22Rv1 (cell line): Measurements from ENCODE around the gene NCOA1.

Experiments used
- H3K27ac ChIP-seq: fragments of 450-650 bp; 2 replicates; pipeline ENCODE4 v1.5.1; 2017
- CTCF ChIP-seq: fragments of 450-650 bp; IDR thresholded peaks from 2 replicates; pipeline ENCODE4 v1.5.1; 2017; ENCODE audit warnings: mild to moderate bottlenecking
- ZFX ChIP-seq: fragments of 450-650 bp; IDR thresholded peaks from 2 replicates; pipeline ENCODE4 v1.6.1; 2017; ENCODE audit warnings: antibody characterized with exemption, borderline replicate concordance

NCOA1 gene

DNA sequence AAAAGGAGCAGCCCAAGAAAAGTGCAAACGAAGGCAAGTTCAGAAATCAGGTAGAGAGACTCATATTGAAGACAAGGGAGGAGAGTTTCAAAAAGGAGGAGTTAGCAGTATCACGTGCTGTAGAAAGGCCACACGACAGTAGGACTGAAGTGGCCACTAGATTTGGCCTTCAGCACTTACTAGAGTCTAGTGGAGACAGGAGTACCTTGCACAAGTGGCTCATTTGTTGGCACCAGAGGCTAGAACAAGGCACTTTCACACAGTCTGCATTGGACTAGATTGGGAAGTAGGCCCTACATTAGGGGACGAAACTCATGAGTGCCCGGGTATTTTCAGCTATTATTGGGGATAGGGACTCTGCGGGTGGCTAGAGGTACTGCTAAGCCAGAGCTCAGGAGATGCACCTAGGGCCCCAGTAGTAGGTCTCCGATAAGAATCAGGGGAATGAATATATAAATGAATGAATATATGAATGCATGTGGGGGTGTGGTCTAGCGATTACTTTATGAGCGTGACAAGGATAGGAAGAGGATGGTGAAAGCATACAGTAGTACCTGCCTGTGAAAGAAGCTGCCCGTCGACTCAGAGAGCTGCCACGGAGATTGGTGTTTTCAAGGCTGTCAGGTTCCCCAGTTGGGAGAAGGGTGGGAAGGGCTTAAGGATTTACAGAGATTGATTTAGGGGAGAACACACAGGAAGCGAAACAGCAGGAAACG, 1.4 kb upstream of the NCOA1 start:
- no peak overlapping the region for H3K27ac ChIP-seq
- TF ChIP-seq ZFX (no peak), CTCF (no peak)

GRCh38 chr2:24490181-24490689, 819 bp upstream of the NCOA1 start:
- TF ChIP-seq CTCF: no peak
- TF ChIP-seq ZFX: no peak
- H3K27ac ChIP-seq: peak overlapping the region; percentile 77

DNA sequence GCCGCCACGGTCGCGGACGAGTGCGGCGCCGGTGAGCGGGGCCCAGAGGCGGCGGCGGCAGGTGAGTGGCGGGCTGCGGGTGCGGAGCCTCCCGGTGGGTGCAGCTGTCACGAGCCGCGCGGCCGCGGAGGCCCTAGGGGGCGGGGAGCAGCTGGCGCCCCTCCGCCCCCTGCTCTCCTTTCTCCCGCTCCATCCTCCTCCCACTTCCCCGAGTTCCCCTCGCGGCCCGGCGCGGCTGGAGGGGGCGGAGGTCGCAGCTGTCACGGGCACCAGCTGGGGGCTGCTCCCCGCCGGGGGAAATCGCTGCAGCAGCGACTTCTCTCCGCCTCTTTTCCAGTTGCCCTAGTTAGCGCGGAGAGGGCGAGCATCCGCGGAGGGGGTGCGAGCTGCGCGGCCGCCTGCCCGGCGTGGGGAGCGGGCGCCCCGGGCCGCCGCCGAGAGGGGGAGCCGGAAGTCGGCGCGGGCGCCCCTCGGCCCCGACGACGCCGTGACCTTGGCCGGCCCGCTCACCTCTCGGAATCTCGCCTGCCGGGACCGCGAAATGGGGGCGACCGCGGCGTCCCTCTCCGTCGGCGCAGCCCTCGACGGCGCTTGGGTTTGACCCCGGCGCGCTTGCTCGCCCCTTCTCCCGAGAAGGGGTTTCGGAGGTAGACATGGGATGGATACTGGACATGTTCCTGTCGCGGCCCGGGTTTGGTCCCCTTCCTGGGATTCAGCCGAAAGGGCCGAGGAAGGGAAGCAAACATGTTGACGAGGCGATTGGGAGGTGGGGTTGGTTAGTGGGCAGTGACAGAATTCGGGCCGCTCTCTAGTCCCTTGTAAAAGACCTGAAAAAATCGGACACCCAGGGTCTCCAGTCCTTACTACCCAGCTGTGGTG, 727 bp downstream of the NCOA1 start:
- H3K27ac ChIP-seq: peak overlapping the region; percentile 77
- TF ChIP-seq CTCF (no peak), ZFX (no peak)

DNA sequence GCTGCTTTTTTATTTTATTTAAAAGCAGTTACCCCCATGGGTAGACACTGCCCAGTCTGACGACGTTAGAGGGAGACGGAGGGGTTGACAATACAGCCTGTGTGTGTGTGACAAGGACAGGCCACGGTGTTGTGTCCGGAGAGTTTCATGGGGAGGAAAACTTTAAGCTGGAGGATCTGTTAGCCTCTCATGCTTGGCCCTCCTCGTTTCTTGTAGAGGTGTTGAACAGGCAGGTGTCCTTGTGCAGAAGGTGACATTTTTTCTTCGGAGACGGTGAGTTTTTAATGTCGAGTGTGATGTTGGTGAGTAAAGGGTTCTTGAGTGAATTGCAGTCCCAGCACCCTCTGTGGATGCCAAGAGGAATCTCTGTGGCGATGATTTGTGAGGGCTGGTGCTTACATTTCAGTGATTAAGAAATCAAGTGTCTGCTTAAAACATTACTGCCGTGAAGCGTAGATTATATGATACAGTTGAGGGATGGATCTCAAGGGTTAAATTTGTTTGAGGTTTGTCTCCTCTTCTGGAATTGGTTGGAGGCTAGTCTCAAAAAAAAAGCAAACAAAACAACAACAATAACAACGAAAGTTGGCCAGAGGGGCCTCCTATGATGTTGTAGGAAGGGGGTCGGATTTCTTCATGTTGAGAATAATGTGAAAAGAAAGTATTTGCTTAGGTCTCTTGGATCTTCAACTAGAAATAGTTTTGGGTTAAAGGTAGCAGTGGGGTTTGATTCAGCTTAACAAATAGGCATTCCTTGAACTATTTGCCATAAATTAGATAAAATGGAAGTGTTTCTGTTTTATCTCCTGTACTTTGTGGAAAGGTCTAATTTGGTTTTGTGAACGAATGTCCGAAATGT, 1.6 kb downstream of the NCOA1 start:
- H3K27ac ChIP-seq: no peak overlapping the region
- TF ChIP-seq ZFX (no peak), CTCF (no peak)

- no peak overlapping the region for H3K27ac ChIP-seq
- TF ChIP-seq CTCF (no peak), ZFX (no peak)
Observed at GRCh38 chr2:24493713-24494112, 2.7 kb downstream of the NCOA1 start.

DNA sequence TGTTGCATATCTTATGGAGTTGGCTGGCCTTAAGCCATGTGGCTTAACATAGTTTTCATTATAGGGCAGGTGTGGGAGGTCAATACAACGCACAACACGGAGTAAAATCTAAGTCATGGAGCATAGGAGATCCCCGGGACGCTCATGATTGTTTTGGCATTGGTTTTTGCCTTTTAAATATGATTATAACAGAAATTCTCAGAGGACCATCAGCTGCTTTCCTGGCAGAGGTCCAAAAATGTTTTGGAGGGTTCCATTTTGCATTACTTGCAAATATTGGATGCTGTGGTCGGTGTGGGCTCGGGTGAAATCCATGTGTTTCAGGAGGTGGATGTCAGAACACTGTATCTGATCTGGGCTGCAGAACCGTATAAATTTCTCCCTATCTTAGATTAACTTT, 3.4 kb downstream of the NCOA1 start:
- no peak overlapping the region for H3K27ac ChIP-seq
- TF ChIP-seq ZFX (no peak), CTCF (no peak)
